Glutamatergic neuron (in vitro differentiated cells): Measurements from ENCODE around the gene BCL2L11. TPM values are rescaled to one million over a fixed set of nuclear protein-coding genes. Genes with fewer than 3 reads are reported as not detected.

Source experiments
- DNase-seq: peaks from one replicate; pipeline ENCODE4 v3.0.0; 2022
- H3K27ac Mint-ChIP-seq: one replicate; pipeline ENCODE4 v1.8.0; 2020; ENCODE audit warnings: mild to moderate bottlenecking, mixed read lengths, inconsistent platforms; ENCODE audit not compliant: unreplicated experiment
- H3K27me3 Mint-ChIP-seq: one replicate; pipeline ENCODE4 v1.8.0; 2020; ENCODE audit warnings: mild to moderate bottlenecking, moderate library complexity, mixed read lengths, inconsistent platforms; ENCODE audit not compliant: unreplicated experiment
- H3K36me3 Mint-ChIP-seq: one replicate; pipeline ENCODE4 v1.8.0; 2020; ENCODE audit warnings: mild to moderate bottlenecking, mixed read lengths, inconsistent platforms; ENCODE audit not compliant: unreplicated experiment
- H3K4me1 Mint-ChIP-seq: one replicate; pipeline ENCODE4 v1.8.0; 2020; ENCODE audit warnings: mild to moderate bottlenecking, low read depth, mixed read lengths, inconsistent platforms; ENCODE audit not compliant: unreplicated experiment
- H3K4me3 Mint-ChIP-seq: one replicate; pipeline ENCODE4 v1.8.0; 2020; ENCODE audit warnings: mild to moderate bottlenecking, mixed read lengths, inconsistent platforms; ENCODE audit not compliant: unreplicated experiment
- H3K9me3 Mint-ChIP-seq: one replicate; pipeline ENCODE4 v1.8.0; 2020; ENCODE audit warnings: mild to moderate bottlenecking, moderate library complexity, mixed read lengths, inconsistent platforms; ENCODE audit not compliant: unreplicated experiment
- total RNA-seq: library from RNA; stranded (reverse); fragmentation: NEBNext Ultra II Directional; extraction: Animal tissue kit (Norgen Biotek cat#: 25700); gene quantifications from one replicate; pipeline ENCODE4 v1.2.1, GENCODE V29; 2021; ENCODE audit not compliant: unreplicated experiment
- TF ChIP-seq, protein P1 (sequence below): fragments of 200-600 bp; sonication (generic); IDR thresholded peaks from one replicate; pipeline ENCODE4 v1.5.0; 2021; ENCODE audit not compliant: partially characterized antibody, unreplicated experiment

BCL2L11 gene
- total RNA-seq, 1 donor from 2014 or later: 20.0 TPM

DNA sequence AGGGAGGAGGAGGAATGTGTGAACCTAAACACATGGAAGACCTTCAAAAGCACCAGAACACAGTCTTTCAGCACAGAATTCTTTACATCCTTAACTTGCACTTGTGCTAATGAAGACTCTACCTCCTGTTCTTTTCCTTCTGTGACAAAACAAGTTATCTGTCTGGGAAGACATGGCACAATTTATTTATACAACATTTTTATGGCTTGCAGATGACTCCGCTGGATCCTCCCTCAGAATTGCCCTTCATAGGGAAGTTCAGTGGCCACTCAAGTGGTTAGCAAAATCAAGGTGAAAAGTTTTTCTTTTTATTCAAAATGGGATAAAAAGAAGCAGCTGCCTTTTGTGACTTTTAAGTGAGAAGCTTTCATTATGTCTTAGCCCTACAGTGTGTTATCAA, 21.4 kb downstream of the BCL2L11 start:
- Mint-ChIP-seq H3K4me3 (no peak overlapping the region), H3K27me3 (peaks cover 3% of the 10 kb centered on the region), H3K4me1 (peaks cover 22% of the 10 kb centered on the region), H3K9me3 (peaks cover 3% of the 10 kb centered on the region), H3K27ac (no peak overlapping the region), H3K36me3 (no peaks in the 10 kb centered on the region)
- DNase-seq: no peak
- TF ChIP-seq, protein P1, sequence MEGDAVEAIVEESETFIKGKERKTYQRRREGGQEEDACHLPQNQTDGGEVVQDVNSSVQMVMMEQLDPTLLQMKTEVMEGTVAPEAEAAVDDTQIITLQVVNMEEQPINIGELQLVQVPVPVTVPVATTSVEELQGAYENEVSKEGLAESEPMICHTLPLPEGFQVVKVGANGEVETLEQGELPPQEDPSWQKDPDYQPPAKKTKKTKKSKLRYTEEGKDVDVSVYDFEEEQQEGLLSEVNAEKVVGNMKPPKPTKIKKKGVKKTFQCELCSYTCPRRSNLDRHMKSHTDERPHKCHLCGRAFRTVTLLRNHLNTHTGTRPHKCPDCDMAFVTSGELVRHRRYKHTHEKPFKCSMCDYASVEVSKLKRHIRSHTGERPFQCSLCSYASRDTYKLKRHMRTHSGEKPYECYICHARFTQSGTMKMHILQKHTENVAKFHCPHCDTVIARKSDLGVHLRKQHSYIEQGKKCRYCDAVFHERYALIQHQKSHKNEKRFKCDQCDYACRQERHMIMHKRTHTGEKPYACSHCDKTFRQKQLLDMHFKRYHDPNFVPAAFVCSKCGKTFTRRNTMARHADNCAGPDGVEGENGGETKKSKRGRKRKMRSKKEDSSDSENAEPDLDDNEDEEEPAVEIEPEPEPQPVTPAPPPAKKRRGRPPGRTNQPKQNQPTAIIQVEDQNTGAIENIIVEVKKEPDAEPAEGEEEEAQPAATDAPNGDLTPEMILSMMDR: no peak

DNA sequence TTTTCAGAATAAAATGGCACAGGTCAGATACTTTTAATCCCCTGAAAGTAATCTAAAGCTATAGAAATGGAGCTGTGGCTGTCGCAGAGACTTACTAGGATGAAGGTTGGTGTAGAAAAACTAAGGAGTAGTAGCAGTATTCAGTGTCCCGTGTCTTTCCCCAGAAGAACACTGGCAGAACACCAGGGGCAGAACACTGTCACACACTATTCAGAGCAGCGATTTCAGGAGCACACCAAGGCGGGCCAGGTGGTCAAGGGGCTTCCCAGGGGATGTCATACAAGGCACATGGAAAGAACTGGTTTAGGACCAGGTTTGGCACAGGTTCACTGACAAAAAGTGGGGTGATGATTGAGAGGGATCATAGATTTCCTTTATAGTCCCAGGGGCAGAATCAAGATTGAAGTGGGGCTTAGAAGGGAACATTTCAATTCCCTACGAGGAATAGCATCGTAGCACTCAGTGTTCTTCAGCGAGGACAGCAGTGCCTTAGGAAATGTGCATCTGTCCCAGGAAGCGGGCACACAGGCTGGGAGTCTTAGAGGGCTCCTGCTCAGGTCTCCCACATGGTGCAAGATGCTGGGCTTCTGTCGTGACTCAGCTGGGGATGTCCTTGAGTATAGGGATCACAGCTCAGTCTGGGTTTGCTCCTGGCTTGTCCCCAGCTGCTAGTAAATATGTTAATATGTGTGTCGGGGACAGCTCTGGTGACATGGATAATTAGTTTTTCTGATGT, 22.6 kb downstream of the BCL2L11 start:
- TF ChIP-seq, protein P1: no peak
- no peaks in the 10 kb centered on the region for H3K36me3 Mint-ChIP-seq
- peaks cover 3% of the 10 kb centered on the region for H3K9me3 Mint-ChIP-seq
- H3K27me3 Mint-ChIP-seq: peaks cover 3% of the 10 kb centered on the region
- peaks cover 27% of the 10 kb centered on the region for H3K4me1 Mint-ChIP-seq
- peak overlapping the region; percentile 91 for H3K27ac Mint-ChIP-seq
- H3K4me3 Mint-ChIP-seq: peak overlapping the region; percentile 58
- peak; percentile 71 for DNase-seq

DNA sequence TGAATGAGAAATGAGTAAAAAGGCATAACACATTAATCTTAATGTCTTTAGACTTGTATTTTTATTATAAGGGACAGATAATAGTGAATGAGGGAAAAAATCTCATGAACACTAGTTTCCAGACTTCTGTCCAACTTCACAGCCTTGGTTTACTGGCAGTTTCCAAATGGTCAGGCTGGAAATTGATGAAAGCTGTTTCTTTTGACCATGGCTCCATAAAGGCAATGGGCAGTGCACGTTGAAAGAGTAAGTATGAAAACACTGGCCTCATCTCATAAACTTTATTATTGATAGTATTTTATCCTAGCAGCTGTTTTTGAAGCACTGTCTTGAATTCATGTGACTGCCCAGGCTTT, 23.1 kb downstream of the BCL2L11 start:
- Mint-ChIP-seq H3K9me3 (peaks cover 3% of the 10 kb centered on the region), H3K4me3 (no peak overlapping the region), H3K27me3 (peaks cover 3% of the 10 kb centered on the region), H3K4me1 (peaks cover 27% of the 10 kb centered on the region), H3K27ac (peak overlapping the region; percentile 91), H3K36me3 (no peaks in the 10 kb centered on the region)
- TF ChIP-seq, protein P1: no peak
- no peak for DNase-seq

DNA sequence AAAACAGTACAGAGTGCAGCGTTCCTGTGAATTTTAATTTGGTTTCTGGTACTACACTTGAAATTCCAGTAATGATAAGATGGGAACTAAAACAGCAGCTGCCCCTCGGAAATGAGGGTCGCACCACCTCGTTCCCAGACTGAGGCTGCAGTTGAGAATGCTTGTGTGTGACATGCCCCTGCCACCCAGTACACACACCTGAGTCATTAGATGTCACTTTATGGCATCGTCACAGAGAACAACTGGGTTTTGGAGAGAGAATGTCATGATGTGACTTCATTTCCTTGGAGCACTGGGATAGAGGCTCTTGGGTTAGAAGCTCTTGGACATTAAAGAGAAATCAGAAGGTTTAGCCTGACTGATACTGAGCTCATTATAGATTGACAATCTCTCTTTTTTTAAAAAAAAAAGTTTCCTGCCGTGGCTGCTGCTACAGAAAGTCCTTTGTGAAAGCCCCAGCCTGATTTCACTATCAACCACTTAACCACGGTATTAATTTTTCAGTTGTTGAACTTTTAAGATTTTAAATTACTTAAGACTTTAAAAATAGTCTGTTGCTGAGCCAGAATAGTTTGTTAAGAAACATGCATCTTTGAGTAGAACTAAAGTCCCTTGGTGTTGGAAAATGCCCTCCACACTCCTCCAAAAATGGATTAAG, 24.5 kb downstream of the BCL2L11 start:
- TF ChIP-seq, protein P1: no peak
- H3K27me3 Mint-ChIP-seq: peaks cover 3% of the 10 kb centered on the region
- no peak for DNase-seq
- peaks cover 3% of the 10 kb centered on the region for H3K9me3 Mint-ChIP-seq
- H3K27ac Mint-ChIP-seq: no peak overlapping the region
- H3K4me3 Mint-ChIP-seq: no peak overlapping the region
- H3K36me3 Mint-ChIP-seq: no peaks in the 10 kb centered on the region
- peaks cover 27% of the 10 kb centered on the region for H3K4me1 Mint-ChIP-seq

DNA sequence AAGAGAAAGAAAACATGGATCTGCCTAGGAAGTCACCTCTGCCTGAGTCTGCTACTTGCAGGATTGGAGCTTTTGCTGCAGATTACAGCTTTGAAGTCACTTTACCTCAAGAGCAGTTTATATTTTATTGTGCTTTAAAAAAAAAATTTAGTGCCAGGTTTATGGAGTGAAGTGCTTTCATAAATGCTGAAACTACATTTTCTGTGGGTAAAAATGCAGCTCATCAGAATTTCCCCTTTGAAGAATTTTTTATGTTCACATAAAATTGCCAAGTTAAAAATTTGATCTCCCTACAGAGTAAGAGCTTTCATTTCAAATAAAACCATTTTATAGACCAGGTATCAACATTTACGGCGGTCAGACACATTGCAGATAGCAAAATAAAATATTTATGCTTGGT, 25.2 kb downstream of the BCL2L11 start:
- no peak overlapping the region for H3K4me3 Mint-ChIP-seq
- H3K27me3 Mint-ChIP-seq: peaks cover 3% of the 10 kb centered on the region
- no peak overlapping the region for H3K27ac Mint-ChIP-seq
- H3K4me1 Mint-ChIP-seq: peaks cover 27% of the 10 kb centered on the region
- peaks cover 3% of the 10 kb centered on the region for H3K9me3 Mint-ChIP-seq
- H3K36me3 Mint-ChIP-seq: no peaks in the 10 kb centered on the region
- TF ChIP-seq, protein P1: no peak
- DNase-seq: no peak
